ENCODE measurements around the gene CNOT3. TPM values are rescaled to one million over a fixed set of nuclear protein-coding genes. Genes with fewer than 3 reads are reported as not detected.
"Not testable (repeated sequence)": the region's sequence is repeated elsewhere in the genome, so short reads cannot be mapped to it uniquely, and the experiment has no call there.

Gene CNOT3
- total RNA-seq, 1 experiment from 2014 or later: 87.4 TPM

- no peak overlapping the region for H3K4me3 Mint-ChIP-seq (ENCODE audit: low read depth, unreplicated experiment)
- DNase-seq: no peak
- peak overlapping the region; percentile 19 for H3K27ac Mint-ChIP-seq (ENCODE audit: unreplicated experiment)
- TF ChIP-seq CTCF (IDR thresholded peaks at IDR 0.05; ENCODE audit: unreplicated experiment): no peak
- intact Hi-C loops (cut with micrococcal nuclease; ENCODE audit: unreplicated experiment): no loop called here
- no peaks in the 10 kb centered on the region for H3K27me3 Mint-ChIP-seq (ENCODE audit: unreplicated experiment)
- peaks cover 85% of the 10 kb centered on the region for H3K36me3 Mint-ChIP-seq (ENCODE audit: insufficient read depth, unreplicated experiment)
- peaks cover 18% of the 10 kb centered on the region for H3K4me1 Mint-ChIP-seq (ENCODE audit: low read depth, unreplicated experiment)
- BruUV-seq (replicated peaks): no TSS peak
- H3K9me3 Mint-ChIP-seq (ENCODE audit: low read depth, unreplicated experiment): peaks cover 5% of the 10 kb centered on the region
- CTCF ChIA-PET: interaction anchor here (0.6 kb wide), 1 partner anchor 282 kb away, joined by 3 read pairs; no protein-coding TSS in a partner anchor
Measured at GRCh38 chr19:54165222-54165621, 27.7 kb downstream of the CNOT3 start.

GRCh38 chr19:54168174-54168917 lies 30.8 kb downstream of the CNOT3 start:
- Mint-ChIP-seq H3K36me3 (ENCODE audit: insufficient read depth, unreplicated experiment) (peaks cover 75% of the 10 kb centered on the region), H3K4me3 (ENCODE audit: low read depth, unreplicated experiment) (peak overlapping the region; percentile 11), H3K27me3 (ENCODE audit: unreplicated experiment) (no peaks in the 10 kb centered on the region), H3K4me1 (ENCODE audit: low read depth, unreplicated experiment) (peaks cover 7% of the 10 kb centered on the region), H3K9me3 (ENCODE audit: low read depth, unreplicated experiment) (peaks cover 2% of the 10 kb centered on the region), H3K27ac (ENCODE audit: unreplicated experiment) (peak overlapping the region; percentile 33)
- DNase-seq: peak; percentile 98
- TF ChIP-seq CTCF (IDR thresholded peaks at IDR 0.05; ENCODE audit: unreplicated experiment): peak; percentile 93
- no TSS peak for BruUV-seq (replicated peaks)
- intact Hi-C loops (cut with micrococcal nuclease; ENCODE audit: unreplicated experiment): loop anchor here (1.0 kb wide), 1 partner anchor 63 kb away; no protein-coding TSS in a partner anchor
- CTCF ChIA-PET: interaction anchor here (1.9 kb wide), 1 partner anchor 21 kb away, joined by 5 read pairs; the partner anchor contains the start of gene MBOAT7

- CTCF ChIA-PET: interaction anchor here (1.9 kb wide), 1 partner anchor 20 kb away, joined by 5 read pairs; the partner anchor contains the start of gene MBOAT7
- no peak for TF ChIP-seq CTCF (IDR thresholded peaks at IDR 0.05; ENCODE audit: unreplicated experiment)
- no peak overlapping the region for H3K4me3 Mint-ChIP-seq (ENCODE audit: low read depth, unreplicated experiment)
- peaks cover 7% of the 10 kb centered on the region for H3K4me1 Mint-ChIP-seq (ENCODE audit: low read depth, unreplicated experiment)
- peak overlapping the region; percentile 24 for H3K27ac Mint-ChIP-seq (ENCODE audit: unreplicated experiment)
- BruUV-seq (replicated peaks): no TSS peak
- no peaks in the 10 kb centered on the region for H3K27me3 Mint-ChIP-seq (ENCODE audit: unreplicated experiment)
- no peak for DNase-seq
- intact Hi-C loops (cut with micrococcal nuclease; ENCODE audit: unreplicated experiment): no loop called here
- H3K36me3 Mint-ChIP-seq (ENCODE audit: insufficient read depth, unreplicated experiment): peaks cover 75% of the 10 kb centered on the region
- peaks cover 2% of the 10 kb centered on the region for H3K9me3 Mint-ChIP-seq (ENCODE audit: low read depth, unreplicated experiment)
Measured at GRCh38 chr19:54169149-54169740, 31.7 kb downstream of the CNOT3 start.

- peak; percentile 37 for DNase-seq
- H3K4me3 Mint-ChIP-seq (ENCODE audit: low read depth, unreplicated experiment): peak overlapping the region; percentile 95
- CTCF ChIA-PET: interaction anchor here (3.5 kb wide), 1 partner anchor 17 kb away, joined by 35 read pairs; the partner anchor contains the start of genes MBOAT7 and TSEN34
Measured at GRCh38 chr19:54171736-54172431, 34.3 kb downstream of the CNOT3 start.

More at GRCh38 chr19:54171736-54172431, 34.3 kb downstream of the CNOT3 start:
- BruUV-seq (replicated peaks); intact Hi-C loops (cut with micrococcal nuclease; ENCODE audit: unreplicated experiment); H3K27me3 Mint-ChIP-seq (ENCODE audit: unreplicated experiment); H3K4me1 Mint-ChIP-seq (ENCODE audit: low read depth, unreplicated experiment); H3K9me3 Mint-ChIP-seq (ENCODE audit: low read depth, unreplicated experiment): not testable (repeated sequence)
- H3K27ac Mint-ChIP-seq (ENCODE audit: unreplicated experiment): peak overlapping the region; percentile 95
- H3K36me3 Mint-ChIP-seq (ENCODE audit: insufficient read depth, unreplicated experiment): peaks cover 79% of the 10 kb centered on the region

Data from Calu3 (cell line).